ENCODE results near the gene ANKRD34A. TPM values are rescaled to one million over a fixed set of nuclear protein-coding genes. Genes with fewer than 3 reads are reported as not detected.

Gene ANKRD34A
- total and polyA plus RNA-seq, 2 of the 13 experiments (the other 11 are each of a cell fraction or from before 2014, with no cell fraction given) = 0.05 to 0.07 TPM

DNA sequence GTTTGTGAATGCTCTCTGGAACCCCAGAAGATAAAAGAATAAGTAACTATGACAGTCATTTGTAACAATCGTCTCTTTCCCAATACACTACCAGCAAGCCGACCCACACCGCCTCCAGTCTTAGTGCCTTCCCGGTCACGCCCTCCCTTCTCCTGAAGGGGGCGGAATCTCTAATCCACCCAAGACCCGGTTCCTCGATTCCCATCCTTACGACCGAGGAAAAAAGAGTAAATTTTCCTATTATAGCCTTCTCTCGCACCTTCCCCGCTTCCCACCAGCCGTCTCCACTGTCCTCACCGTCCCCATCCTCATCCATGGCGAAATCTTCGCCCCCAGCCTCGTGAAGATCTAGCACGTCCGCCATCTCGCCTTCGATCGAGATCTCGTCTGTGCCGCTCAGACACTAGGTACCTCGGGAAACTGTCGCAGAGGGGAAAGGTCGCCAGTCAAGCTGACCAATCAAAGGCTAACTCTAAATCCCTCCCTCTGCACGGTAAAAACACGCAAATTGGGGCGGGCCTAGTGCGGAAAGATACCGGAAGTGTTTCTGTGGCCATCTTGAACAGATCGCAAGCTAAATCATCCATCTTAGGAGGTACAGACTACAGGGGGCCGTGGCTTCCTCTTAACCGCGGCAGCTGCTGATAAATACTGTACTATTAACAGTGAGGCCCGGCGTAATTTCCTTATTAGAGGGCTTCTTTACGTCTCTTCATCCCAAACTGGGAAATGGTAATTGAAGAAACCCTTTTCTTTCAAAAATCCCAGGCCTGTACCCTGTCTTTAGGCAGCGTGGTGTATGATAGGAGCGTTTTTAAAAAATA lies 37.1 kb downstream of the ANKRD34A start, which contains the start of gene RBM8A (continued):
- TF ChIP-seq ZNF121 (CRISPR knock-in tag; IDR thresholded peaks at IDR 0.05) (no peak), ZNF335 (CRISPR knock-in tag; IDR thresholded peaks at IDR 0.05) (no peak; the same call in 1 of the 2 replicates), KIAA2018 (CRISPR knock-in tag; IDR thresholded peaks at IDR 0.05; ENCODE audit: borderline replicate concordance) (no peak), ZKSCAN1 (IDR thresholded peaks at IDR 0.05; ENCODE audit: low read length) (no peak), ZNF879 (CRISPR knock-in tag; IDR thresholded peaks at IDR 0.05) (no peak), KDM5A (IDR thresholded peaks at IDR 0.05; ENCODE audit: borderline replicate concordance, low read length) (peak; percentile 94), MTA1 (CRISPR knock-in tag; IDR thresholded peaks at IDR 0.05; ENCODE audit: borderline replicate concordance) (no peak), CBX1 (IDR thresholded peaks at IDR 0.05; ENCODE audit: low read depth) (no peak), ZNF616 (CRISPR knock-in tag; IDR thresholded peaks at IDR 0.05; ENCODE audit: low read depth) (0 out of 2 replicates have a peak, but pooled peaks have one; percentile 27), SSRP1 (CRISPR knock-in tag; IDR thresholded peaks at IDR 0.05) (no peak), ZNF891 (CRISPR knock-in tag; IDR thresholded peaks at IDR 0.05) (0 out of 2 replicates have a peak, but pooled peaks have one; percentile 51), DMAP1 (CRISPR knock-in tag; IDR thresholded peaks at IDR 0.05) (peak; percentile 88), SRF (IDR thresholded peaks at IDR 0.05; ENCODE audit: low read depth, low read length) (0 out of 2 replicates have a peak, but pooled peaks have one; percentile 26), ATF3 (CRISPR knock-in tag; IDR thresholded peaks at IDR 0.05) (no peak)
- TF ChIP-seq, protein P1, sequence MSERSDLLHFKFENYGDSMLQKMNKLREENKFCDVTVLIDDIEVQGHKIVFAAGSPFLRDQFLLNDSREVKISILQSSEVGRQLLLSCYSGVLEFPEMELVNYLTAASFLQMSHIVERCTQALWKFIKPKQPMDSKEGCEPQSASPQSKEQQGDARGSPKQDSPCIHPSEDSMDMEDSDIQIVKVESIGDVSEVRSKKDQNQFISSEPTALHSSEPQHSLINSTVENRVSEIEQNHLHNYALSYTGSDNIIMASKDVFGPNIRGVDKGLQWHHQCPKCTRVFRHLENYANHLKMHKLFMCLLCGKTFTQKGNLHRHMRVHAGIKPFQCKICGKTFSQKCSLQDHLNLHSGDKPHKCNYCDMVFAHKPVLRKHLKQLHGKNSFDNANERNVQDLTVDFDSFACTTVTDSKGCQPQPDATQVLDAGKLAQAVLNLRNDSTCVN (CRISPR knock-in tag; IDR thresholded peaks at IDR 0.05; ENCODE audit: borderline replicate concordance) = no peak
- TF ChIP-seq, protein P2, sequence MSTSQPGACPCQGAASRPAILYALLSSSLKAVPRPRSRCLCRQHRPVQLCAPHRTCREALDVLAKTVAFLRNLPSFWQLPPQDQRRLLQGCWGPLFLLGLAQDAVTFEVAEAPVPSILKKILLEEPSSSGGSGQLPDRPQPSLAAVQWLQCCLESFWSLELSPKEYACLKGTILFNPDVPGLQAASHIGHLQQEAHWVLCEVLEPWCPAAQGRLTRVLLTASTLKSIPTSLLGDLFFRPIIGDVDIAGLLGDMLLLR (CRISPR knock-in tag; IDR thresholded peaks at IDR 0.05) = peak; percentile 85
